NCI-H1092 (cell line): Measurements from ENCODE around the gene CFHR5.
A peak's percentile ranks its signal among the peaks of the same experiment; 100 is the strongest.
"Not testable (repeated sequence)": the region's sequence is repeated elsewhere in the genome, so short reads cannot be mapped to it uniquely, and the experiment has no call there.

Experiments used
- DNase-seq: peaks from one replicate; lab custom pipeline; 2025; lab: John Stamatoyannopoulos, UW

Gene CFHR5

GRCh38 chr1:197021716-197022115 lies 44.4 kb downstream of the CFHR5 start:
- DNase-seq = no peak

- DNase-seq = no peak
Measured at GRCh38 chr1:197024460-197024859, 47.1 kb downstream of the CFHR5 start.

- DNase-seq = no peak
Measured at GRCh38 chr1:197027359-197027758, 50.0 kb downstream of the CFHR5 start.

GRCh38 chr1:197029749-197030148 lies 52.4 kb downstream of the CFHR5 start:
- DNase-seq = no peak

GRCh38 chr1:197034631-197035339 lies 57.4 kb downstream of the CFHR5 start:
- not testable (repeated sequence) for DNase-seq

- DNase-seq = no peak
Measured at GRCh38 chr1:197036861-197037260, 59.5 kb downstream of the CFHR5 start.

GRCh38 chr1:197041486-197042353 lies 64.4 kb downstream of the CFHR5 start:
- DNase-seq = no peak

- peak; percentile 82 for DNase-seq
Measured at GRCh38 chr1:197042676-197043341, 65.5 kb downstream of the CFHR5 start.

GRCh38 chr1:197049100-197049499 lies 71.7 kb downstream of the CFHR5 start:
- DNase-seq = no peak
